ENCODE measurements around the gene NOL4L. TPM values are rescaled to one million over a fixed set of nuclear protein-coding genes. Genes with fewer than 3 reads are reported as not detected.

The NOL4L gene
- total RNA-seq, 1 experiment from 2014 or later = 1.3 TPM

DNA sequence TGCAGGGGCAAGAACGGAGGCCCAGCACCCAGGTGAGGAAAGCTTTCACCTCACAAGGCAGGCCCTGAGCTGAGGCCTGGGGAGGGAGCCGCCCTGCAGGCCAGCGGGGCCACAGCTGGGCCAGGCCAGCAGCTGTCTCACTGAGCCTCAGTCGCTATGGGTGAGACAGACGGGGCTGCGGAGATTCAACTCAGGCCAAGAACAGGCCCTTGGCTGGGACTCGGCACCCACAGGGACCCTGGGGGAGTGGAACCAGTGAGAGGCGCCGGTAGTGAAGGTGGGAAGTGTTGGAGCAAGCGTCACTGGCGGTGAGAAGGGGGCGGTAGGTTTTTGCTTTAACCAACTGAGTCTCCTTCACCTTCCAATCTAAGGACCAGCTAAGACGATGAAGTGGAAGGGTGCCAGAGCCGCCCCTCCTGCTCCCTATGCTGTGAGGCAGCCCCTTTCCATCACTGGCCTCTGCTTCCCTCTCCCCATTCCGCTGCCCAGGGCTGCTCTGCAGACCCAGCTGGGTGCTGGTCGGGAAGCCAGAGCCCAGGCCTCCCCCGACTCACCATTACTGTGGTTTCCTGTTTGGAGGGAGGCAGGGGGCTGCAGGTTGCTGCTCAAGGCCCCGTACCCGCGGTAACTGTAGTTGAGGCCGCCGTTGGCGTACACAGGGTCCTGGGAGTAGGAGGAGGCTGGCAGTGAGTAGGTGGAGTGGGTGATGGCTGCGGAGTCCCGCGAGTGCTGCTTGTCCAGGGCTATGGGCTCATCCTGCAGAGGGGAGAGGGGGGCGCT is 133.3 kb downstream of the NOL4L start:
- Histone ChIP-seq H3K9me3 (no peaks in the 10 kb centered on the region), H3K36me3 (peaks cover 2% of the 10 kb centered on the region), H3K4me3 (no peak overlapping the region), H3K27me3 (no peaks in the 10 kb centered on the region)
- no peak for DNase-seq

DNA sequence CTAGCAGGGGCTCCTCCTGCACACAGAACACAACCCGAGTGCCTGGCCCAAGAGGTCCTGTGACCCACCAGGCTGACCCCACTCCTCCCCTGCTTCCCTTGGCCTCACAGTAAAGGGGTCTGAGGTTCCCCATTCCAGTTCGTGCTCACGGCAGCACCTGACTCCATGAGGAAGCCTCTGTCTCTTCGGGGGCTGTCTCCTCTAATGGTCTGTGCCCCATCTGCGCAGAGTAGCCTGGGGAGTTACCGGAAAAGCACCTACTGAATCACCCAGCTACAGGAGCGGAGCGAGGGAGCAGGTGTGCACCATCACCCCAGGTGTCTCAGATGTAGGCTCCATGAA is 133.8 kb downstream of the NOL4L start:
- no peak for DNase-seq
- Histone ChIP-seq H3K4me3 (no peak overlapping the region), H3K36me3 (peaks cover 4% of the 10 kb centered on the region)

DNA sequence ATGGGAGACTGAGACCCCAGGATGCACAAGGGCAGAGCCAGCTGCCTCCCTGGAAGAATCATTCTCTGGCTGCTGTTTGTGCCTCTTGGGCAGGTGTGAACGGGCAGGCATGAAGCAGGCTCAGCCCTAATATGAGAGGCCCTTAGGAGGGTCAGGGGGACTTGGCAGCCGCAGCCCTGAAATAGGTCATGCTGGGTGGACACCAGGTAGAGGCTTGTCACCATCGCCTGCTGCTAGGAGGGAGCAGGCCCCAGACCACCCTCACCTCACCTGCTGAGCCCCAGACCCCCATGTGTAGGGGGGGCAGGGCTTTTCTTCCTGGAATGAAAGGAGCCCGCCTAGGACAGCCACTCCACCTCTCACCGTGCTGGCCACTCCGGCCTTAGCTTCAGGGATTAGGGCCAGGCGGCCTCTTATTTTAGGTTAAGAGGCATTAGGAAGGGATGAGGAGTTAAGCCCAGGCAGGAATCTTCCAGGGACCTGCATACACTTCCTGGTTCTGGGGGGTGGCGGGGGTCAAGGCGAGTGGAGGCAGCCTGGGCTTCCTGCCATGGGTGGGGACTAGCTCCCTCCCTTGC is 134.6 kb downstream of the NOL4L start:
- no peaks in the 10 kb centered on the region for H3K9me3 ChIP-seq
- peaks cover 5% of the 10 kb centered on the region for H3K36me3 ChIP-seq
- no peak for DNase-seq
- no peak overlapping the region for H3K4me3 ChIP-seq
- no peaks in the 10 kb centered on the region for H3K27me3 ChIP-seq

More for the DNA sequence above, 133.8 kb downstream of the NOL4L start:
- Histone ChIP-seq H3K9me3 (no peaks in the 10 kb centered on the region), H3K27me3 (no peaks in the 10 kb centered on the region)

DNA sequence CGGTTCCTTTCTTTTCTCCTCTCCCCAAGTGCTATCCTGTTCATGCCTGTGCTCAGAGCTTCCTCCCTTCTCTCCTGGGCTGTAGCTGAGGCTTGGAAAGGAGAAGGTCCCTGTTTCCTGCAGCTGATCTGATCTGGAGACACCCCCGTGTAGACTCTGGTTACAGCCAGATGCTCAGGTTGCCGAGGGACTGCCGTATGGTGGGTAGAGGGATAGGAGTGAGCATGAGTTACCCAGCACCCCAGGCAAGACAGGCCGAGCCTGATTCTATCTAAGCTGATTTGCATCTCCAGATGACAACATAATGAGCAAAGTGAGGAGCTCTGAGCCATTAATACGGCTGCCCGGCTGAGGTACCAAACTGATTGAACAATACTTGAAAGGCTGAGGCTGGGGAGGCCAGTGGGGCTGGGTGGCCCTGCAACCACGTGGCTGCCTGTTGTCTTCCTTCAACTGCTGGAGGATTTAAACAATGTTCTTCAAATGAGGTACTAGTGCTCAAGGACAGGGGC is 135.2 kb downstream of the NOL4L start:
- Histone ChIP-seq H3K4me3 (no peak overlapping the region), H3K9me3 (no peaks in the 10 kb centered on the region), H3K27me3 (no peaks in the 10 kb centered on the region), H3K36me3 (peaks cover 9% of the 10 kb centered on the region)
- DNase-seq = no peak

DNA sequence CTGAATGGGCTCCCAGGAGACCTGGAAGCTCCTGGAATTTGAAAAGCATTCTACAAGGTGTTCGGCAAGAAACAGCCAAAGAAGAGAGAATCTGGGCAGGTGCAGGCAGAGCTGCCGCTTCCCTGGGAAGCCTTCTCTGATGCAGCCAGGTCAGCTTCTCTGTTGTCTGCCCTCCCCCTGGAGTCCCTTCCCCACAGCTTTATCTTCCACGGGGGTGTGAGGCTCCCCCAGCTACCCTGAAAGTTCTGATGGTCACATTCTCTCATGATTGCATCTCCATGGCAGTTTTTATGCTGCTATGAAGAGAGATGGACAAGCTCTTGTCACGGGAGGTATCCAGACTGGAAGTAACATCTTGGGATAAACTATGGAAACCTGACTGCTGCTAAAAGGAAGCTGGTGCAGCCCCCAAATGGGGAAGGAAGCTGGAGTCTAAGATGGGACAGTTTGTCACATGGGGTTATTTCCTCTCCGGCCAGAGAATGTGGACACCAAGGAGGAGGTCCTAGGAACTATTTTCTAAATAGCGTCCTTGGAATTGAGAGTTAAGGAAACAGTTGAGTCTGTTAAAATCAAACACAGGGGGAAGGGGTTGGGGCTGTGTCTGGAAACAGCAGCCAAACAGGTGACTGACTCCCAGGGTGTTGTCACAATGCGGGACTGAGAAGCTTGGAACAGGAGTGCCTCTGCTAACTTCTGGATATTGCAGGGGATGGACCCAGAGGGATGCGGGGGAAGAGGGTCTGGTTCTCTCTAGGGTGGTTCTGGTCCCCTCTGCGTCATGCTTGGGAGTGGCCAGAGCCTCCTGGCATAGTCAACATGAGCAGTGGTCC is 135.9 kb downstream of the NOL4L start:
- no peaks in the 10 kb centered on the region for H3K9me3 ChIP-seq
- H3K4me3 ChIP-seq = no peak overlapping the region
- no peaks in the 10 kb centered on the region for H3K27me3 ChIP-seq
- DNase-seq = no peak
- peaks cover 15% of the 10 kb centered on the region for H3K36me3 ChIP-seq

DNA sequence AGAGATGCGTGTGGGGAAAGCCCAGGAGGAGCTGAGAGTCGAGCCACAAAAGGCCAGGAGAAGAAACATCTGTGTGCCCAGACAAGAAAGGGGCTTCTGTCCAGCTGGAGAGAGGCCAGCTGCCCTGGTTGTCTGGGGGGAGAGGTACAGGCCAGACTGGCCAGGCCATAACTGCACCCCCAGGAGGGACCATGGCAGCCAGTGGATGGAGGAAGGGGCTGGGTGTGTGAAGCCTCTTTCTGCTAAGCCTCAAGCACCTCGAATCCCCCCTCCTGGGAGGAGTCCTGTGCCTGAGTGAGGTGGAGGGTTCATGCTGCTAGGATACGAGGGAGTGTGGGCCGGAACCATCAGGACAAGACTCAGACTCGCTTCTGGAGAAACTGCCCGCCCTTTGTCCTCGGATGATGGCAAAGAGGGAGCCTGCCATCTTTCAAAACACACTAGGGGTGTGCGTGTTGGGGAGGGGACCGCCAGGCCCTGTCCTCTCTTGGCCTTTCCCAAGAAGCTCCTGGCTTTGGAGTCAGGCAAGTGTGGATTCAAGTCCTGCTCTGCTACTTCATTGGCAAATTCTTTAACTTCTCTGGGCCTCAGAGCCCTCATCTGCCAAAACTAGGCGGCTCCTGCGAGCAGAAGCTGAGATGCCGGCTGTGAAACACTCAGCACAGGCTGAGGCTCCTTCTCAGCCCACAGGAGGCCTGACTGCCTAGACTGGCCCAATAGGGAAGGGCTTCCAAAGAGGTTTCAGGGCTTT is 136.7 kb downstream of the NOL4L start:
- H3K27me3 ChIP-seq = no peaks in the 10 kb centered on the region
- H3K4me3 ChIP-seq = no peak overlapping the region
- DNase-seq = no peak
- peaks cover 19% of the 10 kb centered on the region for H3K36me3 ChIP-seq
- no peaks in the 10 kb centered on the region for H3K9me3 ChIP-seq

DNA sequence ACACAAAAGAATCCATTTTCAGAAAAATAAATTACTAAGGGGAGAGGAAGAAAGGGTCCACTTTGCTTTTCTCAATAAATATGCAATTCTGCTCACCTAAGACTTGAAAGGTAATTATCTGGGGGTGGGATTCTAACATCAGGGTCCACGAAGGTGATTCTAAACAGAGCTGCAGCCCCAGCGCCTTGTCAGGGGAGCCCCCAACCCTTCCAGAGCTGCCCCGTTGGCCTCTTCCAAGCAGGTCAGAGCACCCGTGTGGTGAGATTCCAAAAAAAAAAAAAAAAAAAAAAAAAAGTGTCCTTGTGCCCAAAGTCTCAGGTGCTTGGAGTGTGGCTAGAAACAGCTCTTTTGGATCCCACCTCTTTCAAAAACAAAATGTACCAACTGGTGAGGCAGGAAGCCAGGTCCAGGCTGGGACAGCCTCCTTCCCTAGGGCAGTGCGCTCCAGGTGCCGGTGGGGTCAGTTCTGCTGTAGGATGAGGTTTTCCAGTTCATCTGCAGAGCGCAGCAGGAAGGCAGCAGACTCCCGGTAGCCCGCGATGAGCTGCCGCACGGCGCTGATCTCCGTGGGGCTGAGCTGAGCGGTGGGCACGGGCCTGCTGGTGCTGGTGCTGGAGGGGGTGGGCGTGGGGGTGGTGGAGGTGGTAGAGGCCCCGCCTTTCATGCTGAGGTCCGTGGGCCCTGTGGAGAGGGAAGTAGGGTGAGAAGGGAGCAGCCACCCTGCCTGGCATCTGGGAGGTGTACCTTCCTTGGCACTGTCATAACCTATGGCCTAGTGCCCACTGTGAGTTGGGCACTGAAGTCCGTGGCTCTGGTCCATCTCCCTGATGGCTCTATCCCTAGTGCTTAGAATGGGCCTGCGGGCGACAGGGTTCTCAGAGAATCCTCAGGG is 137.8 kb downstream of the NOL4L start:
- Histone ChIP-seq H3K36me3 (peaks cover 27% of the 10 kb centered on the region), H3K9me3 (no peaks in the 10 kb centered on the region), H3K27me3 (no peaks in the 10 kb centered on the region), H3K4me3 (no peak overlapping the region)
- no peak for DNase-seq

DNA sequence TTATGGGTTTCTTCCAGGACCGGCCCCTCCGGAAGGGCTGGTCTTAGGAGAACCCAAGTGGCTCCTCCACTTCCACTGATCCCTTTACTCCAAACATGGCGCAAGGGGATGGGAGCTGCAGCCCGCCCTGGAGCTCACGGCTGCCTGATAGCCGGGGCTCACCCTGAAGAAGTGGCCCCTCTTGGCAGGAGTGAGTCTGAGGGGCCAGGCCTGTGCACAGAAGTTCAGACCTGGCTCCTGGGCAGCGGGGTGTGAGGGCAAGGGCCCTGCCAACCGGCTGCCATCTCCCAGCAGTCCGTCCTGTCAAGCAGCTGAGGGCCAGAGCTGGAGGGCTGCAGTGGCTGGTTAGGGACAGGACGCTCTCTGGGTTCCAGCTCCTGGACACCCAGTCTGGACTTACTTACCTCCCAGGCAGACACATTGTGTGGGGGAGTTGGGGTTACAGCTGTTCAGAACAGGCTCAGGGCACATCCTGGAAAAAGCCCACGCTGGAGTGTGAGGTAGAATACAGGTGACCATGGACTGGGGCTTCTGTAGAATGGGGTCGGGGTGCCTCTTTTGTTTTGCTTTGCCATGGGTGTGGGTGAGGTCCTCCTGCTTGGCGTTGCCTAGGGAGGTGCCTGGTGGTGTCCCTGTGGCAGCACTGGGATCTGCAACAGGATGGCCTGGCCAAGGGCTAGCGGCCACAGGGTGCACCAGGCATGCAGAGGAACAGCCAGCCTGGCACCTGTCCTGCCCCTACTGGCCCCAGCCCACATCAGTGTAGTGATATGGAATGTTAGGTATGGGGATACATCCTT is 138.6 kb downstream of the NOL4L start:
- Histone ChIP-seq H3K4me3 (no peak overlapping the region), H3K36me3 (peaks cover 36% of the 10 kb centered on the region), H3K27me3 (no peaks in the 10 kb centered on the region), H3K9me3 (no peaks in the 10 kb centered on the region)
- no peak for DNase-seq

DNA sequence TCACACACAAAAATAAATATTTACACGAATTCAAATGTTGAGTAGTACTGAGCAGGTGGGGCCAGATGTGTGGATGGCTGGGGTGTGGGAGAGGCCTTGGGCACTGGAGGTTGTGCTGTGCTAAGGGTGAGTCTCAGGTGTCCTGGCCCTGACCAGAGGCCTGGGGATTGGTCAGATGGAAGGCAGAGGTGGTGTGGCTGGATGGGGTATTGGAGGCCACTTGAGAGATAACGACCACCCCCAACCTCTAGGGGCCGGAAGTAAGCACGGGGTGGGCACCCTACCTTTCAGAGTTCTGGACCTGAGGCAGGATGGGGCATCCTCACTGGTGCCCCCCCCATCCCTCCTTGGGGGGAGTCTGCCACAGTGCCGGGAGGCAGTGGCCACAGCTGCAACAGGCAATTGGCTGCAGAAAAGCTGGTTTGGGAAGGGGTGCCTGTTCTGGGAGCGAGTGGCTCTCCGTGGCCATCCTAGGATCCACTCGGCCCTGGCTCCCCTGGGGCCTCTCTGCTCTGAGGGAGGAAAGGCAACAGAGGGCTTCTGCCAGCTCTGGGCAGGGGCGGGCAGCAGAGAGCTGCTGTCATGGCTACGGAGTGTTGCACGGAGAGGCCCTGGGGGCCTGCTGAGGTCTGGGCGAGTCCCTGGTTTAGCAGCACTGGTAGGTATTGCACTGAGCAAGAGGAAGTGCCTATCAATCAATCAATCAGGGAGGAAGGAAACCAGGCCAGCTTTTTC is 139.4 kb downstream of the NOL4L start:
- Histone ChIP-seq H3K9me3 (no peaks in the 10 kb centered on the region), H3K4me3 (no peak overlapping the region), H3K27me3 (no peaks in the 10 kb centered on the region), H3K36me3 (peaks cover 44% of the 10 kb centered on the region)
- DNase-seq = no peak

DNA sequence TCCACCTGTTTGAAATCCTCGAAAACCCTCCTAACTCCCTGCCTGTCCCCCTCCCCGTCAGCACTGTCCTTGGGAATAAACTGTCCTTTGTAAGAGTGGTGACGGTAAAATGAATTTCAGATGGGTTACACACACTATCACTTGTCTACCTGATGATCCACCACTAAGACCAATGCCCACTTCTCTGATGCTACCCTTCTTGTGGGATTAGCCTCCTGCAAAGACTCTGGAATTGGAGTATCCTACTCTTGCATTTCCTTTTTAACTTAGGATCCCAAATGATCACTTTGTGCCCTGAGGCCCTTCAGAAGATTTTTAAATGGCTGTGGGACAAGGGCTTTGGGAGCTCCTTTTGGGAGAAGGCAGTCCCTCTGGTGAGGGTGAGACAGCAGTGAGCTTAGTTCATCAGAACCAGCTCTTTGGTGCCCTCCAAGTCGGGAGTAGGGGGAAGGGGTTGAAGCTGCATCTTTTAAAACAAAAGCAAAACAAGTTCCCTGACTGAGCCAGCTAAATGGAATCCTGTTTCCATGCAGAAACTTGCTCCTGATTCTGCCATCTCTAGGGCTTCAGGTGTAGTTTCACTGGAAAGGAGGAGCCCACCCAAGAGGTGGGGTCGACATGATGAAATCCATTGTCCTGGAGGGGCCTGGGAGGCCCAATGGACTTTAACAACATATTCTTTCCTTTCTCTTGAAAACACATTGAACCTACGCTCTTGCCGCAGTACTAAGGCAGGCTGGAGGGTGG is 140.5 kb downstream of the NOL4L start:
- H3K27me3 ChIP-seq = no peaks in the 10 kb centered on the region
- DNase-seq = no peak
- peaks cover 54% of the 10 kb centered on the region for H3K36me3 ChIP-seq
- H3K9me3 ChIP-seq = no peaks in the 10 kb centered on the region
- no peak overlapping the region for H3K4me3 ChIP-seq

DNA sequence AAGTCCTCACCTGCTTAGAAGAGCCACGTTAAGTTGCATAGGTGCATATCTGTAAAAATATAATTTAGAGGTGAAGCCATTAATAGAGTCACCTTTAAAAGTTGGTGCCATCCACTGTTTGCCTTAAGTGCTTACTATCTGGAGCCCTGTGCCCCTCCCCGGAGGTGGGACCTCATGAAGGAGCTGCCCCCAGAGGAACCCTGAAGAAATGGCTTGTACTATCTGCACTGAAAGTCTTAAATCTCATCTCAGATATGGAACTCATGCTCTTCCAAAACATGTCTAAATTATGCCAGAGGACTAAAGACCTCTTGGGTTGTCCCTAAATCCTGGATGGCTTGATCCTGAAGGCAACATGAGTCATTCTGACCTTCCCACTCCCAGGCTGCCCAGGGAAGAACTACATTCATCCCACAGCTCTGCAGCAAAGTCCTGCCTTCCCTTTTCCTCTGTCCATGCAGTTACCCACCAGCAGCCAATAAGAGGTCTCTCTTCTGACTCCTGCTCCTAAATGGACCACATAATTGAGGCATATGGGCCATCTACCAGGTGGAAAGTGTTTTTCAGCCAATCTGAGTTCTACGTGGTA is 141.7 kb downstream of the NOL4L start:
- no peak for DNase-seq
- peaks cover 64% of the 10 kb centered on the region for H3K36me3 ChIP-seq
- H3K4me3 ChIP-seq = no peak overlapping the region
- H3K9me3 ChIP-seq = no peaks in the 10 kb centered on the region
- H3K27me3 ChIP-seq = no peaks in the 10 kb centered on the region

DNA sequence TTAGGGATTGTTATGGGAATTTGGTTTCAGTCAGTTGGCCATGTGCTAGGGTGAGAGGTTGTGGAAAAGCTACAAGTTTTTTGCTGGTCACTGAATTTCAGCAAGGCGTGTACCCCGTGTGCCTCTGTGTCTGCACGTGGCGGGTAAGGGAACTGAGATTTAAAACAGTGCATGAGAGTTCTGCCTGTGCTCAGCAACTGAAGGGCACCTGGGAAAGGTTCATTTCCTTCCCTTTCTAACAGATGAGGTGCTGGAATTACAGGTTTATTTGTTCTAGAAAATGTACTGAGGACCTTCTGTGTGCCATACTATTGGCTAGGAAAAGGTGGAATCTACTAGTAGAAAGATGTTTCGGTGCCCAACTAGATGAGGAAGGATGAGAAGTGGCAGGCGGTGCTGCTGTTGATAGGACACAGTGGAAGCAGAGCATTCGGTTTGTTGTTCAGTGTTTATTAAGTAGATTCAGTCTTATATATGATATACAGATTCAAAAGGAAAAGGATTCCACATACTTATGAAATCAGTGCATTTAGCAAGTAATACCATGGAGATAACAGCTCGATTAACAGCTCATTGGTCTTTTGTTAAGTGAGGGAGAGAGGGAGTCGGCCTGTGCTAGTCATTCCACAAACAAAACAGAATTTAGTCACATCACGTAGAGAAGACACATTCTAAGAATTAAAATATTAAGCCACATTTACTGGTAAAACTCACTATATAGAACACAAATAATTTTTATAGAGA is 142.3 kb downstream of the NOL4L start:
- Histone ChIP-seq H3K9me3 (no peaks in the 10 kb centered on the region), H3K36me3 (peaks cover 71% of the 10 kb centered on the region), H3K4me3 (no peak overlapping the region)

DNA sequence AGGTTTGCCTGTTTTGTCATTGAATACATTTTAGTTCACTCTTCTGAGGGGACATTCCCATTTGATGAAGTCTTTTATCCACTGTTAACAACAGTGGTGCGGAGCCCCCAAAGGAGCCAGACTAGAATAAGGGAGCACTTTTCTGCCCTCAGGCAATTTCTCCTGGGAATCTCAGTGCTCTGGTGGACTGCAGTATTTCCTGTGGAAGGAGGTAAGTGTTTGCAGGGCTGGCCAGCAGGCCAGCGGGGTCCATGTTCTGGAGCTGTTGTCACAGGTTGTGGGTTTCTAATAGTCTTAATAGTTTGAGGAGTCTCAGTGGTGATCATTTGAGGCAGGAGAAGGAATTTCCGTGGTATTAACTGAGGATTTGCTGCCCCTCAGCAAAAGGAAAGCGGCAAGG is 143.5 kb downstream of the NOL4L start:
- Histone ChIP-seq H3K4me3 (no peak overlapping the region), H3K27me3 (no peaks in the 10 kb centered on the region), H3K36me3 (peaks cover 78% of the 10 kb centered on the region), H3K9me3 (no peaks in the 10 kb centered on the region)
- DNase-seq = no peak

More for the DNA sequence above, 142.3 kb downstream of the NOL4L start:
- DNase-seq = no peak
- no peaks in the 10 kb centered on the region for H3K27me3 ChIP-seq

Measured in MG63 (cell line).